ENCODE data around the gene CRK.

The CRK gene

DNA sequence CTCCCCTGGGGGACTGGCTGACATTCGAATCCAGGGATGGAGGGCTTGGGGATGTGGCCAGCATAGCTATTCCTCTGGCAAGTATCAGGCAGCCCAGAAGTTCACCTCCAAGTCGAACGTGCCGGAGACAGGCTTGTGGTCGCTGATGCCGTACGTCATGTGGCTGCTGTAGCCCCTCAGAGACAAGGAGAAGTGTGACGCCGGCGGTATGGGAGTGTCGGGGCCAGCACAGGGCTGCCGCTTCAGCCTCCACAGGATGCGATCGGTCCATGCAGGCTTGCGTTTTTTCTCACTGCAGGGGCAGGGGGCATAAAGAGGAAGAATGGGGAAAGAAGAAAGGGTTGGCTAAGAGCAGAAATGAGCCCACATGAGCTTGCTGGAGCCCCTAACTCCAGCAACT lies 41.8 kb upstream of the CRK start:
- H3K9me3 ChIP-seq (ENCODE audit: insufficient read depth, low read depth, low read length), result no peaks in the 10 kb centered on the region
- no peaks in the 10 kb centered on the region for H3K27me3 ChIP-seq (ENCODE audit: insufficient read depth, low read length, poor library complexity, severe bottlenecking)
- peaks cover 4% of the 10 kb centered on the region; the same call in 1 of the 2 replicates for H3K36me3 ChIP-seq (ENCODE audit: insufficient read depth, low read length)
- no peak overlapping the region for H3K9ac ChIP-seq (ENCODE audit: low read depth, low read length, poor library complexity, severe bottlenecking)
- TF ChIP-seq EZH2phosphoT487 (IDR thresholded peaks at IDR 0.05; ENCODE audit: borderline replicate concordance), result no peak
- TF ChIP-seq, protein P1, sequence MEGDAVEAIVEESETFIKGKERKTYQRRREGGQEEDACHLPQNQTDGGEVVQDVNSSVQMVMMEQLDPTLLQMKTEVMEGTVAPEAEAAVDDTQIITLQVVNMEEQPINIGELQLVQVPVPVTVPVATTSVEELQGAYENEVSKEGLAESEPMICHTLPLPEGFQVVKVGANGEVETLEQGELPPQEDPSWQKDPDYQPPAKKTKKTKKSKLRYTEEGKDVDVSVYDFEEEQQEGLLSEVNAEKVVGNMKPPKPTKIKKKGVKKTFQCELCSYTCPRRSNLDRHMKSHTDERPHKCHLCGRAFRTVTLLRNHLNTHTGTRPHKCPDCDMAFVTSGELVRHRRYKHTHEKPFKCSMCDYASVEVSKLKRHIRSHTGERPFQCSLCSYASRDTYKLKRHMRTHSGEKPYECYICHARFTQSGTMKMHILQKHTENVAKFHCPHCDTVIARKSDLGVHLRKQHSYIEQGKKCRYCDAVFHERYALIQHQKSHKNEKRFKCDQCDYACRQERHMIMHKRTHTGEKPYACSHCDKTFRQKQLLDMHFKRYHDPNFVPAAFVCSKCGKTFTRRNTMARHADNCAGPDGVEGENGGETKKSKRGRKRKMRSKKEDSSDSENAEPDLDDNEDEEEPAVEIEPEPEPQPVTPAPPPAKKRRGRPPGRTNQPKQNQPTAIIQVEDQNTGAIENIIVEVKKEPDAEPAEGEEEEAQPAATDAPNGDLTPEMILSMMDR (conservative IDR thresholded peaks at IDR 0.05; ENCODE audit: low read length), result no peak
- H4K20me1 ChIP-seq (ENCODE audit: insufficient read depth, low read length, poor library complexity, severe bottlenecking), result no peaks in the 10 kb centered on the region
- H3K4me2 ChIP-seq (ENCODE audit: low read depth, low read length, poor library complexity, severe bottlenecking), result no peak overlapping the region
- H3K9me2 ChIP-seq (replicated peaks; ENCODE audit: low read depth, low read length), result no peaks in the 10 kb centered on the region
- H3K4me3 ChIP-seq (ENCODE audit: low read length, poor library complexity, severe bottlenecking), result no peak overlapping the region
- no peak overlapping the region for H2AFZ ChIP-seq (ENCODE audit: low read length)
- peaks cover 6% of the 10 kb centered on the region for H3K4me1 ChIP-seq (ENCODE audit: insufficient read depth, low read length, poor library complexity, severe bottlenecking)
- H3K79me2 ChIP-seq (ENCODE audit: insufficient read depth, low read length), result no peaks in the 10 kb centered on the region
- no peaks in the 10 kb centered on the region for H3F3A ChIP-seq (ENCODE audit: low read depth)

DNA sequence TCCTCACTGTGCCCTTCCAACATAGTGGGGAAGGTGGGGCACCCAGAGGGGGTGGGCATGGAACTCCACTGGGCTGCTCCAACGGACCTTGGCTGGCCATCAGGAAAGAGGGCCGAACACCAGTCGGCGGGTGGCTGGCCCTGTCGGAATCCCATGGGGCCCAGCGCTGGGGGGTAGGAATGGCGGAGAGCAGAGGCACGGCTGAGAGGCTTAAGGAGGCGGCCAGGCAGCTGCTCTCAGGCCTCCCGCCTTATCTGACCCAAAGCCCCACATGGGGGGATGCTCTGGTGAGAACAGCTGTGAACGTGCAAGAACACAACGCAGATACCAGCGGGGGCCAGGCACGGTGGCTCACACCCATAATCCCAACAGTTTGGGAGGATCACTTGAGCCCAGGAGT lies 40.8 kb upstream of the CRK start:
- Histone ChIP-seq H3K9me2 (replicated peaks; ENCODE audit: low read depth, low read length) (no peaks in the 10 kb centered on the region), H3K79me2 (ENCODE audit: insufficient read depth, low read length) (no peaks in the 10 kb centered on the region), H3K9ac (ENCODE audit: low read depth, low read length, poor library complexity, severe bottlenecking) (no peak overlapping the region), H3K4me2 (ENCODE audit: low read depth, low read length, poor library complexity, severe bottlenecking) (no peak overlapping the region), H4K20me1 (ENCODE audit: insufficient read depth, low read length, poor library complexity, severe bottlenecking) (no peaks in the 10 kb centered on the region), H3F3A (ENCODE audit: low read depth) (no peaks in the 10 kb centered on the region), H3K4me1 (ENCODE audit: insufficient read depth, low read length, poor library complexity, severe bottlenecking) (peaks cover 6% of the 10 kb centered on the region), H3K4me3 (ENCODE audit: low read length, poor library complexity, severe bottlenecking) (no peak overlapping the region), H2AFZ (ENCODE audit: low read length) (no peak overlapping the region), H3K36me3 (ENCODE audit: insufficient read depth, low read length) (peaks cover 4% of the 10 kb centered on the region; the same call in 1 of the 2 replicates), H3K27me3 (ENCODE audit: insufficient read depth, low read length, poor library complexity, severe bottlenecking) (no peaks in the 10 kb centered on the region), H3K9me3 (ENCODE audit: insufficient read depth, low read depth, low read length) (no peaks in the 10 kb centered on the region)
- TF ChIP-seq, protein P1 (conservative IDR thresholded peaks at IDR 0.05; ENCODE audit: low read length), result no peak
- no peak for TF ChIP-seq EZH2phosphoT487 (IDR thresholded peaks at IDR 0.05; ENCODE audit: borderline replicate concordance)

DNA sequence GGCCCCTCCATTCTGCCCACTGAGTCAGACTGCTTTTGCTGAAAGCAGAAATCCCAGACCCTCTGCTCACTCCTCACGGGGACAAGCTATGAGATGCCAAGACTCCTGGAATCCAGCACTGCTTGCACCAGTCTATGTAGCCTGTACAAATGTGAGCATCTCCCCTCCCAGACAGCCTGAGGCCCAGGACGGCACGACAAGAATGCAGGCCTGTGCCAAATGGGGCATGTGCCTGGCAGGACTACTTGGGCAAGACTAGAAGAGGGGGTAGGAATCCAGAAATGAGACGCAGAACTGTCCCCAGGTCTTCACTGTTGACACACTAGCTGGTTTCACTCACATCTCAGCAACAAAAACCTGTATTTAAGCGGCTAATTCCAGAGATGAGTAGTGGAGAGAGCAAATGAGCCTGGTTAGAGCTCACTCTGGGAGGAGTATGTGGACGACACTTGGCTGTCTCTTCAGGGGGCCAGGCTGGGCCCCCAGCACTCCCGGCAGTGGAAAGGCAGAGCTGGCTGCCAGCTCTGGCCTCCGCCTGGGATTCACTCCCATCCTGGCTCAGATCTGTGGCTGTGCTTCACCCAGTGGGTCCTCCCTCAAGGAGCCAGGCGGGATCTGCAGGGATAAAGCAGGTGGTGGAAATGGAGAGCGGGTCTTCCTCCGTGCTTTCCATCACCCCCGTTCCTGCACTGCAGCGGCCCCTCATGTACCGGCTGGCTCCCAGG lies 39.4 kb upstream of the CRK start:
- Histone ChIP-seq H3K9me3 (ENCODE audit: insufficient read depth, low read depth, low read length) (no peaks in the 10 kb centered on the region), H2AFZ (ENCODE audit: low read length) (no peak overlapping the region), H3F3A (ENCODE audit: low read depth) (no peaks in the 10 kb centered on the region), H3K79me2 (ENCODE audit: insufficient read depth, low read length) (no peaks in the 10 kb centered on the region), H3K4me3 (ENCODE audit: low read length, poor library complexity, severe bottlenecking) (no peak overlapping the region), H3K9ac (ENCODE audit: low read depth, low read length, poor library complexity, severe bottlenecking) (no peak overlapping the region), H3K4me2 (ENCODE audit: low read depth, low read length, poor library complexity, severe bottlenecking) (no peak overlapping the region), H3K27me3 (ENCODE audit: insufficient read depth, low read length, poor library complexity, severe bottlenecking) (no peaks in the 10 kb centered on the region), H3K9me2 (replicated peaks; ENCODE audit: low read depth, low read length) (no peaks in the 10 kb centered on the region), H3K36me3 (ENCODE audit: insufficient read depth, low read length) (peaks cover 4% of the 10 kb centered on the region; the same call in 1 of the 2 replicates), H3K4me1 (ENCODE audit: insufficient read depth, low read length, poor library complexity, severe bottlenecking) (peaks cover 10% of the 10 kb centered on the region), H4K20me1 (ENCODE audit: insufficient read depth, low read length, poor library complexity, severe bottlenecking) (no peaks in the 10 kb centered on the region)
- TF ChIP-seq EZH2phosphoT487 (IDR thresholded peaks at IDR 0.05; ENCODE audit: borderline replicate concordance), result no peak
- TF ChIP-seq, protein P1 (conservative IDR thresholded peaks at IDR 0.05; ENCODE audit: low read length), result no peak

Measured in Loucy (cell line).